ENCODE data around the gene ONECUT3.

ONECUT3 gene

DNA sequence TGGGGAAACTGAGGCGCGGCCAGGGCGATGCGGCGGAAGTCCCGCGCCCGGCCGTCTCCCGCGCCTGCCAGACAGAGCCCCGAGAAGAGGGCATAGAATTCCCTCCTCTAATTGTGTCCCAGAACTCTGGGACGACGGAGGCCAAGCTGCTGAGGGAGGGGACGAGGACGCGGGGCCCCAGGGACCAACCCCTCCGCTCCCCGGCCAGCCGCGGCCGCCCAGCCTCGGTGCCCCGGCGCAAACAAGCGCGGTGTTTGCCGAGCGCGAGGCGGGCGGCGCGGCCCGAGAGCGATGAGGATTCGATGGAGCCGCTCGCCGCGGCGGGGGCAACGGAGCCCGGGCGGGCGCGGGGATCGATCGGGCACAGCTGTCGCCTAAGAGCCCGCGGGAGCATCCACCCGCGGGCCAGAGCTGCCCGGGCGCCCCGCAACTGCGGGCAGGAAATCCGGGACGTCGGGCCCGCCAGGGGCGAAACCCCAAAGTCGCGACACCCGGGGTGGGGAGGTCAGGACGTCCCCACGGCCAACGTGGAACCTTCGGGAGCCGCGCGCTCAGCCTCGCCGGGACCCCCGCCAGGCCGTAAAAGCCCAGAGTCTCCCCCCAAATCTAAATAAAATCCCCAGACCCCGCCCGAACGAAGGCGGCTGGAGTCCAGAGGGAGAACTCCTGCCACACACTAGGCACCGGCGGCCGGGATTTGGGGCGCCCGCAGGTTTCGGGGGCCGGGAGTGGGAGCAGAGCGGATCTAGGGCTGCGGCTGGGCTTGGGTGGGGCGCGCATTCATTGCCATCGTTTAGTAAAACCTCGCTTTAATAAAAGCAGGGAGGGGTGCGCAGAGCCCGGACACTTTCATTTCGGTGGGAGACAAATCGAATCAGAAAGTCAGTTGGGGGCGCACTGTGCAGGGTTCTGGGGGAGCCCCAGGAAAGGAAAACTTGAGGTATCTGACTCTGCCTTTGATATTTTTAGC is 3.6 kb upstream of the ONECUT3 start:
- TF ChIP-seq, protein P1, sequence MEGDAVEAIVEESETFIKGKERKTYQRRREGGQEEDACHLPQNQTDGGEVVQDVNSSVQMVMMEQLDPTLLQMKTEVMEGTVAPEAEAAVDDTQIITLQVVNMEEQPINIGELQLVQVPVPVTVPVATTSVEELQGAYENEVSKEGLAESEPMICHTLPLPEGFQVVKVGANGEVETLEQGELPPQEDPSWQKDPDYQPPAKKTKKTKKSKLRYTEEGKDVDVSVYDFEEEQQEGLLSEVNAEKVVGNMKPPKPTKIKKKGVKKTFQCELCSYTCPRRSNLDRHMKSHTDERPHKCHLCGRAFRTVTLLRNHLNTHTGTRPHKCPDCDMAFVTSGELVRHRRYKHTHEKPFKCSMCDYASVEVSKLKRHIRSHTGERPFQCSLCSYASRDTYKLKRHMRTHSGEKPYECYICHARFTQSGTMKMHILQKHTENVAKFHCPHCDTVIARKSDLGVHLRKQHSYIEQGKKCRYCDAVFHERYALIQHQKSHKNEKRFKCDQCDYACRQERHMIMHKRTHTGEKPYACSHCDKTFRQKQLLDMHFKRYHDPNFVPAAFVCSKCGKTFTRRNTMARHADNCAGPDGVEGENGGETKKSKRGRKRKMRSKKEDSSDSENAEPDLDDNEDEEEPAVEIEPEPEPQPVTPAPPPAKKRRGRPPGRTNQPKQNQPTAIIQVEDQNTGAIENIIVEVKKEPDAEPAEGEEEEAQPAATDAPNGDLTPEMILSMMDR (IDR thresholded peaks at IDR 0.05), result no peak

DNA sequence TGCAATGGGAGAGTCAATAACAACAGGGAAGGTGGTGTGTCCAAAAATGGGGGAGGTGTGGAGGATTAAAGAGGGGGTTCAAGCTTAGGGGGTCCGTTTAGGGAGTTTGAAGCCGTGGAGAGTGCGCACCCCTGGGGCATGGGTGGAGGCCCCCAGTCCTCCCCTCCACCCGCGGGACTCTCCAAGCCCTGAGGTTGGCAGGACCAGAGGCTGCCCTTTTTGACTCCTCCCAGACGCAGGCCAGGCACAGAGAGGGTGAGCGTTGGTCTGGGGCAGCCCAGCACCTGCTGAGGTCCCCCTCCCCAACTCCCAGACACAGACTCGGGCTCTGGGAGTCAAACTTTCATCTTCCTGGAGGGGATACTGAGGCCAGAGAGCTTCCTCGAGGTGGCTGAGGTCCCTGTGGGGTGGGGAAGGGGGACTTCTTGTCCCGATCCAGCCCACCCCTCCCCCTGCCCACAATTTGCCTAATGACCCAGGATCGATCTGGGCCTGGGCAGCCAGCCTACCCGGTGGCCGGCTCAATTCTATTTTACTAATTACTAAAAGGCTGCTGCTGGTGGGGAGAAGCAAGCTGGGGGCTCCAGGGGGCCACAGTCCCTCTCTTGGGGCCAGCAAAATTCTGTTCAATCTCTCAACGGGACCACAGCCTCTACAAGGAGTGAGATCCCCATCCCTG is 2.8 kb upstream of the ONECUT3 start:
- TF ChIP-seq, protein P1 (IDR thresholded peaks at IDR 0.05), result no peak

DNA sequence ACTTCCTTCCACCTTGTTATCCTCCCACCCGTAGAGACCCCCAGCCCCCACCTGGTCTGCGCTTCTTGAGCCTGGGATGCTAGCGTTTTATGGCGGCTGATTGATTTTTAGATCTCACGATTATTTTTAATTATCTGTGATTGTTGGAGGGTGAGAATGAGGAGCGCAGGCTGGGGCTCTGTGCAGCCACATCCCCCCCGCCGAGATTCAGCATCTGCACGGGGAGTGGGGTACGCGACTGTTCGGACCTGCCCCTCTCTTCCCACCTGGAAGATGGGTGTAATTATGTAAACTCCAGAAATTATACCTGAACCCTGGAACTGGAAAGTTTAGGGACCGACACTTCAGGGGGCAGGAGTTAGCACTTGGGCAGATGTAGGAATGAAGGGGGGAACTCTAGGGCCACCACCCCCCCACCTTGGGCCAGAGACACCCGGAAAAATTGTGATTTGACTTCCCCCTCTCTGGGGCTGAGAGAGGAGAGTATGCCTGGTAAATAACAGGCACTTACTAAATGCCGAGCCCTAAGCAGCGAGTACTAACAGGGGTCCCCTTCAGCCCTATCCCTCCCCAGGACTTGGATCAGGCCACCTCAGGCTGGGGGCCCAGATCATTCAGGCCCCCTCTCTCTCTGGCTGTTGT is 1.8 kb upstream of the ONECUT3 start:
- TF ChIP-seq, protein P1 (IDR thresholded peaks at IDR 0.05), result no peak

DNA sequence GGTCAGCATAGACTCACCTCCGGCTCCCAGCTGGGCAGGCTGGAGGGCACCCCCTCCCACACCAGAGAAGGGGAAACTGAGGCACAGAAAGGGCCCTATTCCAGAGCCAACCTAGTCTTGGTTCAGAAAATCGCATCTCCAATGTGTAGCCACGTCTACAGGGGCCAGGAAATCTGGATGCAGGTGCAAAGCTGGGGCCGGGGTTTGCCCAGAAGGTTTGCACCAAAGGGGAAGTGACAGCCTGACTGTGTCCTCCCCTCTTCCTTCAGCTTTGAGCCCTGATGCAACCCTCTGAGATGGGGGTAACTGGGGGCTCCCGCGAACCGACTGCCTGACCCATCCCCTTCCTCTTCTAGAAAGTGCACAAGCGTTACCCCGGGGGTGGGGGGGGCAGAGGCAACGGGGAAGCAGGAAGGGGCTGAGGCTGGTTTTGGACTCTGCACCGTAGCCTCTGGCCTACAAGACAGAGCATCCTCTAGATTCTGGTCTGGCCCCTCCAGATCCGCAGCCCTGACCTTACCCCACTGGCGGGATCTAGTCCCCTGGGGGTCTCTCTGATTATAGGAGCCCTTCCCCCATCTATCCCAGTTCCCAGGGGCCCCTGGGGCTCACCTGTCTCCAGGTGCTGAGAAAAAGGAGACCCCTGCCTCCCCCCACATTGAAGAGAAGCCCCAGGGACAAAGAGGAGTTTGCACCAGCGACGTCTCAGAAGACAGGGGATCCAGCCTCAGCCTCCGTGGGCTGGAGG is 1.1 kb upstream of the ONECUT3 start:
- TF ChIP-seq, protein P1 (IDR thresholded peaks at IDR 0.05), result no peak

DNA sequence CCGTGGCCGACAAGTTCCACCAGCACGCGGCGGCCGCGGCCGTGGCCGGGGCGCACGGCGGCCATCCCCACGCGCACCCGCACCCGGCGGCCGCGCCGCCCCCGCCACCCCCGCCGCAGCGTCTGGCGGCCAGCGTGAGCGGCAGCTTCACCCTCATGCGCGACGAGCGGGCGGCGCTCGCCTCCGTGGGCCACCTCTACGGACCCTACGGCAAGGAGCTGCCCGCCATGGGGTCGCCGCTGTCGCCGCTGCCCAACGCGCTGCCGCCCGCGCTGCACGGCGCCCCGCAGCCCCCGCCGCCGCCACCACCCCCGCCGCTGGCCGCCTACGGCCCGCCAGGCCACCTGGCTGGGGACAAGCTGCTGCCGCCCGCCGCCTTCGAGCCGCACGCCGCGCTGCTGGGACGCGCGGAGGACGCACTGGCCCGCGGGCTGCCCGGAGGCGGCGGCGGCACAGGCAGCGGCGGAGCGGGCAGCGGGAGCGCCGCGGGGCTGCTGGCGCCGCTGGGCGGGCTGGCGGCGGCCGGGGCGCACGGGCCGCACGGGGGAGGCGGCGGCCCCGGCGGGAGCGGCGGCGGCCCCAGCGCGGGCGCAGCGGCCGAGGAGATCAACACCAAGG is 821 bp downstream of the ONECUT3 start:
- TF ChIP-seq, protein P1 (IDR thresholded peaks at IDR 0.05), result no peak

DNA sequence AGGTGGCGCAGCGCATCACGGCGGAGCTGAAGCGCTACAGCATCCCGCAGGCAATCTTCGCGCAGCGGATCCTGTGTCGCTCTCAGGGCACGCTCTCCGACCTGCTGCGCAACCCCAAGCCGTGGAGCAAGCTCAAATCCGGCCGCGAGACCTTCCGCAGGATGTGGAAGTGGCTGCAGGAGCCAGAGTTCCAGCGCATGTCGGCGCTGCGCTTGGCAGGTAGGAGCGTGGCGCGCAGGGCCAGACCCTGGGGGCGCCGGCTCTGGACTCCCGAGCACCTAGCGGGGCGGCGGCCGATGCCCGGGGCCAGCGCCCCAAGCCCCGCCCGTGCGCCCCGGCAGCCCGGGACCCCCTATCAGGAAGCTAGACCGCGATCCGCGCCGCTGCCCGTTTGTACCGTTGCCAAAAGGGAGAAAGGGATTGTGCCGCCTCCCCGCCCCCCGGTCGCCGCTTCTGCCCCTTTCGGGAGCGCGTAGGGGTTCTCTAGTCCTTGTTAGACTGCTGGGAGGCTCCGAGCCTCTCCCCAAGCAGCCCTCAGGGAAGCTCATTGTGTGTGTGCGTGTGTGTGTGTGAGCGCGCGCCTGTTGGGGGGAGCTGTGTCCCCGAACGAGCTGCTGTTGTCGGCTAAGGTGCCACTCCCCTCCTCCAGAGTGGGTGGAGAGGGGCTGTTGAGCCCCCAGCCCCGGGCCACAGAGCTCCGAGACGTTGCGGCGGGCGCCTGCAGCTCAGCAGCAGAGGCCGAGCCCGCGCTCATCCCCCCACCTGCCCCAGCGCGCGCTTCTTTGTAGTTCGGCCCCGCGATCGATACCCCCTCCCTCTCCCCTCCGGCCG is 1.5 kb downstream of the ONECUT3 start:
- TF ChIP-seq, protein P1 (IDR thresholded peaks at IDR 0.05), result no peak
